Measurements from ENCODE around the gene ARIH2.

DNA sequence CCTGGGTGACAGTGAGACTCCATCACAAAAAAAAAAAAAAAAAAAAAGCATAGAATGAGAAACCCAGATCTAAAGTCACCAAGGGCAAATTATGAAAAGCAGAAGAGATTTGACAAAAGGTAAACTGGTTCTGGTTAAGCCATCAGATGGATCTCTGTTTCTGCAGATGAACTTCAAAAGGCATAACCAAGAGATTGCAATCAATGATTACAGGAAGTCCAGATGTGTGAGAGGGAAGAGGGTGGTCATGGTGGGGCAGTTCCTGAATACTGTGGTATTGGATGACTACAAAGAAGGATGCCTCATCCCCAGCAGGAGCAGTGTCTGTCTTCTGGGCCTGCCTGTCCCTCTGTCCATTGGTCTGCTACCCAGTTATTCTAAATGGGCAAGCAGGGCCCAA, 75.2 kb downstream of the ARIH2 start:
- TF ChIP-seq POLR2A (IDR thresholded peaks at IDR 0.05; ENCODE audit: low read length) (no peak), GATA1 (IDR thresholded peaks at IDR 0.05; ENCODE audit: low read depth, low read length) (no peak)

All from erythroblast (primary cell).